Transverse colon (tissue), 4 donors: ENCODE measurements around the gene MX2.

Source experiments
- POLR2A ChIP-seq: fragments of 450-650 bp; IDR thresholded peaks from one replicate; pipeline ENCODE4 v1.6.1; 2016; ENCODE audit warnings: antibody characterized with exemption, mild to moderate bottlenecking, moderate library complexity
- POLR2AphosphoS5 ChIP-seq, 3 donors: sonication (generic); formaldehyde crosslinking; IDR thresholded peaks; one replicate each; pipeline ENCODE4 v1.6.1; 2016; ENCODE audit warnings: antibody characterized with exemption in 3 of 3
- TF ChIP-seq, protein P1 (sequence below), 5 experiments: fragments of 200-600 bp in 3 of 5; fragments of 450-650 bp in 2 of 5; sonication (generic) in 3 of 5; IDR thresholded peaks; 1 replicate in 2 of 5; 2 replicates in 3 of 5; pipeline ENCODE4 v1.5.1; 2016 to 2017; ENCODE audit warnings: antibody characterized with exemption in 5 of 5, inconsistent platforms in 3 of 5, mild to moderate bottlenecking in 2 of 5, moderate library complexity in 1 of 5

DNA sequence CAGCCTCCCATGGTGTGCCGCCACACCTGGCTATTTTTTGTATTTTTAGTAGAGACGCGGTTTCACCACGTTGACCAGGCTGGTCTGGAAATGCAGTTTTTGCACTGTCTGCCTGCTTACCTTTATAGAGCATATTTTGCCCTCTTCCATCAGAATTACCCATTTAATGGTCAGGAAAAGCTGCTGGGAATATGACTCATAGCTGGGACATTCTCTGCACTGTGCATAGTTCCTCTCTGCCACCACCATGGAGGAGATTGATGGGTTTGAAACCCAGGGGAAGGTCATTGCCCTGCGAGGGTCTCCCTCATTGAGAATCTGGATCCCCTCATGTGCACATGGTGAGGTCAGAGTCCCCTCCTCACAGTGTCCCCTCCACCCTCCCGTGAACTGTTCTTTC lies 96.3 kb downstream of the MX2 start:
- TF ChIP-seq POLR2AphosphoS5 (IDR thresholded peaks at IDR 0.05) = no peak
- TF ChIP-seq, protein P1, sequence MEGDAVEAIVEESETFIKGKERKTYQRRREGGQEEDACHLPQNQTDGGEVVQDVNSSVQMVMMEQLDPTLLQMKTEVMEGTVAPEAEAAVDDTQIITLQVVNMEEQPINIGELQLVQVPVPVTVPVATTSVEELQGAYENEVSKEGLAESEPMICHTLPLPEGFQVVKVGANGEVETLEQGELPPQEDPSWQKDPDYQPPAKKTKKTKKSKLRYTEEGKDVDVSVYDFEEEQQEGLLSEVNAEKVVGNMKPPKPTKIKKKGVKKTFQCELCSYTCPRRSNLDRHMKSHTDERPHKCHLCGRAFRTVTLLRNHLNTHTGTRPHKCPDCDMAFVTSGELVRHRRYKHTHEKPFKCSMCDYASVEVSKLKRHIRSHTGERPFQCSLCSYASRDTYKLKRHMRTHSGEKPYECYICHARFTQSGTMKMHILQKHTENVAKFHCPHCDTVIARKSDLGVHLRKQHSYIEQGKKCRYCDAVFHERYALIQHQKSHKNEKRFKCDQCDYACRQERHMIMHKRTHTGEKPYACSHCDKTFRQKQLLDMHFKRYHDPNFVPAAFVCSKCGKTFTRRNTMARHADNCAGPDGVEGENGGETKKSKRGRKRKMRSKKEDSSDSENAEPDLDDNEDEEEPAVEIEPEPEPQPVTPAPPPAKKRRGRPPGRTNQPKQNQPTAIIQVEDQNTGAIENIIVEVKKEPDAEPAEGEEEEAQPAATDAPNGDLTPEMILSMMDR (IDR thresholded peaks at IDR 0.05) = no peak
- TF ChIP-seq POLR2A = no peak
